GM10266 (cell line): ENCODE results near the gene CHRM5.
A peak's percentile ranks its signal among the peaks of the same experiment; 100 is the strongest.

ENCODE experiments used
- DNase-seq: peaks from one replicate; pipeline ENCODE4 v3.0.0; 2012; ENCODE audit errors: extremely low spot score
- CTCF ChIP-seq: IDR thresholded peaks from 2 replicates; pipeline ENCODE4 v1.5.1; 2012; ENCODE audit warnings: mild to moderate bottlenecking, low read depth; ENCODE audit not compliant: control insufficient read depth, insufficient read depth; ENCODE audit errors: missing control alignments

Gene CHRM5

GRCh38 chr15:34101366-34102174 lies 133.3 kb downstream of the CHRM5 start, which contains the start of the genes EMC7 and PGBD4:
Gene EMC7 (minus strand): TSS chr15:34101862. CDS start chr15:34101839, 23 bp downstream.
Gene PGBD4 (plus strand): TSS chr15:34102083. CDS start chr15:34102532, 449 bp downstream.
- TF ChIP-seq CTCF = no peak
- peak; percentile 86 for DNase-seq

GRCh38 chr15:34102175-34102925 lies 134.1 kb downstream of the CHRM5 start:
- no peak for TF ChIP-seq CTCF
- DNase-seq = no peak

GRCh38 chr15:34106423-34106822 lies 138.1 kb downstream of the CHRM5 start:
- TF ChIP-seq CTCF = no peak
- no peak for DNase-seq

- DNase-seq = no peak
- TF ChIP-seq CTCF = no peak
Observed at GRCh38 chr15:34107315-34107714, 139.0 kb downstream of the CHRM5 start.

GRCh38 chr15:34109797-34110663 lies 141.7 kb downstream of the CHRM5 start:
- DNase-seq = peak; percentile 26
- peak; percentile 60 for TF ChIP-seq CTCF

GRCh38 chr15:34111488-34111887 lies 143.2 kb downstream of the CHRM5 start:
- no peak for DNase-seq
- TF ChIP-seq CTCF = no peak
